CD4-positive, alpha-beta T cell treated with Interleukin-17A for 1 hour (primary cell): Measurements from ENCODE around the gene NES.

ENCODE experiments used
- DNase-seq: peaks from one replicate; pipeline ENCODE4 v3.0.0-alpha.2; 2020

NES gene

GRCh38 chr1:156618853-156619581, 58.2 kb downstream of the NES start, which contains the start of gene HAPLN2:
Gene HAPLN2, plus strand, starts transcription at chr1:156619415. Its CDS starts 4,076 bp downstream, at chr1:156623491.
- peak; percentile 13 for DNase-seq
